ENCODE results near the gene MTUS2. TPM values are rescaled to one million over a fixed set of nuclear protein-coding genes. Genes with fewer than 3 reads are reported as not detected.

The MTUS2 gene
- total and polyA plus RNA-seq, 2 of the 8 experiments (the other 6 are each of a cell fraction or from before 2014, with no cell fraction given): 0.18 to 0.80 TPM

DNA sequence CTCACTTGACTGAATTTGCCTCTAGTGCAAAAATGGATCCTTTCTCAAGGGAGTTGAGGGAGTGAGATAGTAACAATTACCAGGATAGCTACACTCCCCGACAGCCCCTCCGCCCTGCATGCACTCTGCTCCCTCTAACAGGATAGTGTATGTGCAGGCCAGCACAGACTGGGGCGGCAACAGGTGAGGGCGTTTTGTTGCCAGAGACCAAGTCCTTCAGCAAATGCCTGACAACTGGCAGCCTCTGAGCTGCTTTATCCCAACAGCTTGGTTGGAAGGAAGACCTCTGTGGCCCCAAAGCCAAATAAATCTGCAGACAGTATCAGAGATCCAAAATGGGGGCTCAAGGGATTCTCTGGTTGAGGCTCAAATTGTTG is 688.7 kb downstream of the MTUS2 start:
- Histone ChIP-seq H2BK5ac (ENCODE audit: low read depth, low read length) (no peak overlapping the region), H2BK15ac (ENCODE audit: low read length) (no peak overlapping the region), H4K8ac (ENCODE audit: extremely low read depth, insufficient read depth, low read length) (no peak overlapping the region), H3K23ac (ENCODE audit: insufficient read length) (no peak overlapping the region), H3K18ac (ENCODE audit: extremely low read depth, low read length) (no peak overlapping the region), H4K5ac (ENCODE audit: insufficient read length, low read depth, low read length) (no peak overlapping the region), H3K79me2 (ENCODE audit: control insufficient read depth in 1 of 2, insufficient read depth in 2 of 2, low read length in 2 of 2) (no peaks in the 10 kb centered on the region), H4K20me1 (replicated peaks in 1 of 2; ENCODE audit: control insufficient read depth in 1 of 2, insufficient read depth in 2 of 2, low read length in 2 of 2) (peaks cover 0 to 6% of the 10 kb centered on the region in 2 experiments), H3K27ac (ENCODE audit: low read depth, low read length) (no peak overlapping the region), H3K79me1 (ENCODE audit: low read depth, low read length) (no peaks in the 10 kb centered on the region; the same call in 1 of the 2 replicates), H3K23me2 (ENCODE audit: low read depth, low read length) (no peaks in the 10 kb centered on the region), H4K91ac (replicated peaks; ENCODE audit: insufficient read length, low read length) (no peak overlapping the region), H3K9ac (replicated peaks in 1 of 4; ENCODE audit: extremely low read depth in 1 of 4, low read depth in 3 of 4, low read length in 3 of 4) (no peak overlapping the region), H3K14ac (ENCODE audit: insufficient read length) (no peak overlapping the region), H3K27me3 (replicated peaks in 1 of 4; ENCODE audit: control insufficient read depth in 3 of 4, extremely low read depth in 1 of 4, insufficient read depth in 3 of 4, low read length in 3 of 4) (no peaks in the 10 kb centered on the region), H3K4me1 (replicated peaks in 1 of 4; ENCODE audit: control insufficient read depth in 3 of 4, insufficient read depth in 4 of 4, low read length in 3 of 4) (no peaks in the 10 kb centered on the region), H3K56ac (replicated peaks; ENCODE audit: insufficient read length, low read depth, low read length) (no peak overlapping the region), H2AFZ (ENCODE audit: low read length) (no peak overlapping the region), H2BK20ac (ENCODE audit: low read length) (no peak overlapping the region), H3K4ac (replicated peaks; ENCODE audit: insufficient read length, low read depth, low read length) (no peak overlapping the region), H3K36me3 (ENCODE audit: control insufficient read depth in 2 of 4, insufficient read depth in 4 of 4, low read length in 3 of 4) (peaks cover 0 to 12% (median 10%) of the 10 kb centered on the region in 4 experiments; a peak in 6 of 8 replicates), H2BK120ac (replicated peaks; ENCODE audit: low read depth, low read length) (no peak overlapping the region), H2AK5ac (ENCODE audit: low read depth, low read length) (no peak overlapping the region), H3K4me2 (ENCODE audit: insufficient read depth in 1 of 2, low read depth in 2 of 2, low read length in 2 of 2) (no peak overlapping the region), H3K4me3 (ENCODE audit: extremely low read depth in 1 of 4, insufficient read depth in 2 of 4, low read depth in 3 of 4, low read length in 4 of 4) (no peak overlapping the region), H3K9me3 (ENCODE audit: insufficient read depth in 2 of 2, low read depth in 1 of 2, low read length in 1 of 2) (no peaks in the 10 kb centered on the region), H2BK12ac (ENCODE audit: low read depth, low read length) (no peak overlapping the region)
- CTCF ChIA-PET (ENCODE audit: partially characterized antibody): interaction anchor here (0.6 to 17.8 kb wide), 33 partner anchors 9 to 747 kb away, joined by 3 to 210 read pairs (median 6); no protein-coding TSS in a partner anchor
- no peak for TF ChIP-seq BRCA1 (IDR thresholded peaks at IDR 0.05; ENCODE audit: low read depth, low read length)
- TF ChIP-seq POLR2AphosphoS5 (IDR thresholded peaks at IDR 0.05; ENCODE audit: low read depth, low read length): peak; percentile 41; the same call in 1 of the 2 replicates
- POLR2A ChIA-PET (ENCODE audit: partially characterized antibody): interaction anchor here (0.6 to 4.2 kb wide), 8 partner anchors 10 to 340 kb away, joined by 3 to 23 read pairs (median 4); partner anchors contain the start of gene SLC7A1
- 86% methylated on average over 4 of the region's 4 CpGs; no CpG with 5 or more reads in 1 of the 2 experiments for WGBS, 2 experiments (ENCODE audit: extremely low coverage in 1 of 2, insufficient coverage in 1 of 2, insufficient read length in 1 of 2, insufficient replicate concordance in 2 of 2, low coverage in 1 of 2, low lambda C conversion rate in 2 of 2, missing lambda C conversion rate in 1 of 2)
- DNase-seq (ENCODE audit: low read depth in 1 of 2, low spot score in 2 of 2) (no peak), FAIRE-seq (no peak)
